H1 (cell line): ENCODE results near the gene RHBDF1. TPM values are rescaled to one million over a fixed set of nuclear protein-coding genes. Genes with fewer than 3 reads are reported as not detected.
A peak's percentile ranks its signal among the peaks of the same experiment; 100 is the strongest.
"Not testable (repeated sequence)": the region's sequence is repeated elsewhere in the genome, so short reads cannot be mapped to it uniquely, and the experiment has no call there.

Experiments used
- CTCF ChIA-PET: fragments of 300-600 bp; sonication (Branson Sonifier 250); formaldehyde crosslinking; loops from one replicate; lab custom pipeline; 2021; ENCODE audit not compliant: partially characterized antibody; lab: Charles Lee
- POLR2A ChIA-PET: fragments of 300-600 bp; sonication (Branson Sonifier 250); formaldehyde crosslinking; loops from one replicate; lab custom pipeline; 2021; ENCODE audit warnings: inconsistent platforms; ENCODE audit not compliant: partially characterized antibody; lab: Charles Lee
- DNase-seq, 2 experiments: peaks; one replicate each; pipeline versions ENCODE4 v3.0.0 to v3.0.0-alpha.2; 2010 to 2022; ENCODE audit warnings: low spot score in 2 of 2, low read depth in 1 of 2, mixed read lengths in 1 of 2
- FAIRE-seq: peaks from 2 replicates; lab custom pipeline; 2011; peaks lifted over from hg19 to GRCh38; lab: Jason Lieb, UNC
- H2AFZ ChIP-seq: 2 replicates; pipeline ENCODE4 v1.8.1; 2012; ENCODE audit warnings: low read length, inconsistent platforms
- H2AK5ac ChIP-seq: 2 replicates; pipeline ENCODE4 v1.6.1; 2013; ENCODE audit warnings: low read depth, low read length
- H2BK120ac ChIP-seq: replicated peaks from 2 replicates; pipeline ENCODE3; 2013; ENCODE audit warnings: low read depth, low read length, inconsistent platforms
- H2BK12ac ChIP-seq: 2 replicates; pipeline ENCODE4 v1.6.1; 2013; ENCODE audit warnings: low read depth, low read length
- H2BK15ac ChIP-seq: 2 replicates; pipeline ENCODE4 v1.6.1; 2013; ENCODE audit warnings: low read length
- H2BK20ac ChIP-seq: 2 replicates; pipeline ENCODE4 v1.6.1; 2013; ENCODE audit warnings: low read length
- H2BK5ac ChIP-seq: 2 replicates; pipeline ENCODE4 v1.6.1; 2013; ENCODE audit warnings: low read depth, low read length
- H3K14ac ChIP-seq: 2 replicates; pipeline ENCODE4 v1.6.1; 2013; ENCODE audit warnings: inconsistent platforms; ENCODE audit not compliant: insufficient read length
- H3K18ac ChIP-seq: 2 replicates; pipeline ENCODE4 v1.6.1; 2013; ENCODE audit warnings: low read length; ENCODE audit errors: extremely low read depth
- H3K23ac ChIP-seq: 2 replicates; pipeline ENCODE4 v1.6.1; 2013; ENCODE audit warnings: inconsistent platforms; ENCODE audit not compliant: insufficient read length
- H3K23me2 ChIP-seq: 2 replicates; pipeline ENCODE4 v1.6.1; 2013; ENCODE audit warnings: low read depth, low read length
- H3K27ac ChIP-seq: 2 replicates; pipeline ENCODE4 v1.6.1; 2011; ENCODE audit warnings: low read depth, low read length, inconsistent platforms
- H3K27me3 ChIP-seq, 4 experiments: replicated peaks in 1 of 4; 1 replicate in 1 of 4; 2 replicates in 3 of 4; pipeline versions ENCODE4 v1.6.1 to v1.8.1; 2011 to 2013; ENCODE audit warnings: low read length in 3 of 4, mild to moderate bottlenecking in 3 of 4, inconsistent platforms in 2 of 4, mixed read lengths in 2 of 4, moderate library complexity in 1 of 4; ENCODE audit not compliant: control insufficient read depth in 3 of 4, insufficient read depth in 3 of 4; ENCODE audit errors: extremely low read depth in 1 of 4
- H3K36me3 ChIP-seq, 4 experiments: 2 replicates each; pipeline versions ENCODE4 v1.6.1 to v1.8.1; 2011 to 2013; ENCODE audit warnings: mild to moderate bottlenecking in 4 of 4, low read length in 3 of 4, moderate library complexity in 2 of 4, control low read depth in 1 of 4, inconsistent platforms in 1 of 4; ENCODE audit not compliant: insufficient read depth in 4 of 4, control insufficient read depth in 2 of 4
- H3K4ac ChIP-seq: replicated peaks from 2 replicates; pipeline ENCODE3; 2013; ENCODE audit warnings: low read length, low read depth, mixed read lengths, inconsistent platforms; ENCODE audit not compliant: insufficient read length
- H3K4me1 ChIP-seq, 4 experiments: replicated peaks in 1 of 4; 1 replicate in 1 of 4; 2 replicates in 3 of 4; pipeline versions ENCODE4 v1.6.1 to v1.8.1; 2011 to 2013; ENCODE audit warnings: low read length in 3 of 4, inconsistent platforms in 2 of 4, mixed read lengths in 1 of 4; ENCODE audit not compliant: insufficient read depth in 4 of 4, control insufficient read depth in 3 of 4
- H3K4me2 ChIP-seq, 2 experiments: 2 replicates each; pipeline versions ENCODE4 v1.6.1 to v1.8.1; 2011 to 2013; ENCODE audit warnings: low read depth in 2 of 2, low read length in 2 of 2, control low read depth in 1 of 2, inconsistent platforms in 1 of 2, mild to moderate bottlenecking in 1 of 2; ENCODE audit not compliant: insufficient read depth in 1 of 2
- H3K4me3 ChIP-seq, 4 experiments: fragments of 200-600, 300-600 bp in 1 of 4; sonication (generic), shearing (Covaris generic), sonication (Bioruptor Twin) in 1 of 4; 2 replicates each; pipeline versions ENCODE4 v1.5.1 to v1.8.1; 2011 to 2016; ENCODE audit warnings: low read length in 4 of 4, low read depth in 3 of 4, control low read depth in 2 of 4, inconsistent platforms in 2 of 4, mild to moderate bottlenecking in 2 of 4, mixed read lengths in 1 of 4, moderate library complexity in 1 of 4; ENCODE audit not compliant: insufficient read depth in 2 of 4; ENCODE audit errors: extremely low read depth in 1 of 4
- H3K56ac ChIP-seq: replicated peaks from 2 replicates; pipeline ENCODE3; 2013; ENCODE audit warnings: low read depth, mild to moderate bottlenecking, mixed read lengths, low read length, inconsistent platforms; ENCODE audit not compliant: insufficient read length
- H3K79me1 ChIP-seq: 2 replicates; pipeline ENCODE4 v1.6.1; 2013; ENCODE audit warnings: low read depth, low read length, control low read depth
- H3K79me2 ChIP-seq, 2 experiments: 2 replicates each; pipeline versions ENCODE4 v1.6.1 to v1.8.1; 2012 to 2013; ENCODE audit warnings: low read length in 2 of 2, mild to moderate bottlenecking in 2 of 2, inconsistent platforms in 1 of 2; ENCODE audit not compliant: insufficient read depth in 2 of 2, control insufficient read depth in 1 of 2
- H3K9ac ChIP-seq, 4 experiments: replicated peaks in 1 of 4; 1 replicate in 1 of 4; 2 replicates in 3 of 4; pipeline versions ENCODE4 v1.6.1 to v1.8.1; 2011 to 2013; ENCODE audit warnings: low read depth in 3 of 4, low read length in 3 of 4, control low read depth in 2 of 4, mild to moderate bottlenecking in 2 of 4, moderate library complexity in 2 of 4, inconsistent platforms in 1 of 4; ENCODE audit errors: extremely low read depth in 1 of 4
- H3K9me3 ChIP-seq, 2 experiments: 2 replicates each; pipeline versions ENCODE4 v1.6.1 to v1.8.1; 2012 to 2013; ENCODE audit warnings: mild to moderate bottlenecking in 2 of 2, moderate library complexity in 2 of 2, control low read depth in 1 of 2, inconsistent platforms in 1 of 2, low read depth in 1 of 2, low read length in 1 of 2, mixed read lengths in 1 of 2; ENCODE audit not compliant: insufficient read depth in 2 of 2
- H4K20me1 ChIP-seq, 2 experiments: replicated peaks in 1 of 2; 2 replicates each; pipeline versions ENCODE3 to v1.8.1; 2011 to 2013; ENCODE audit warnings: inconsistent platforms in 2 of 2, low read length in 2 of 2, mild to moderate bottlenecking in 1 of 2; ENCODE audit not compliant: insufficient read depth in 2 of 2, control insufficient read depth in 1 of 2
- H4K5ac ChIP-seq: 2 replicates; pipeline ENCODE4 v1.6.1; 2013; ENCODE audit warnings: low read length, low read depth, mixed read lengths, inconsistent platforms; ENCODE audit not compliant: insufficient read length
- H4K8ac ChIP-seq: 2 replicates; pipeline ENCODE4 v1.8.0; 2013; ENCODE audit warnings: mild to moderate bottlenecking, moderate library complexity, low read length, inconsistent platforms; ENCODE audit not compliant: insufficient read depth; ENCODE audit errors: extremely low read depth
- H4K91ac ChIP-seq: replicated peaks from 2 replicates; pipeline ENCODE3; 2013; ENCODE audit warnings: low read length, mixed read lengths, inconsistent platforms; ENCODE audit not compliant: insufficient read length
- RAD21 ChIP-seq, 2 experiments: IDR thresholded peaks in 1 of 2; conservative IDR thresholded peaks in 1 of 2; 2 replicates each; pipeline ENCODE4 v1.6.1; 2011; ENCODE audit warnings: low read depth in 2 of 2, low read length in 2 of 2, improper control_type of control experiment in 1 of 2, inconsistent platforms in 1 of 2, mild to moderate bottlenecking in 1 of 2, moderate library complexity in 1 of 2
- TAF7 ChIP-seq: optimal IDR thresholded peaks from 2 replicates; pipeline ENCODE3; 2011; ENCODE audit warnings: low read depth, mild to moderate bottlenecking, inconsistent platforms, low read length, moderate library complexity, borderline replicate concordance
- WGBS, 2 experiments: shearing (Covaris generic) in 1 of 2; methylation state at CpG; one replicate each; pipeline versions ENCODE4 v1.1.6 to v1.1.7; 2013 to 2015; ENCODE audit warnings: low lambda C conversion rate in 2 of 2, mixed read lengths in 2 of 2, inconsistent platforms in 1 of 2, low coverage in 1 of 2, missing lambda C conversion rate in 1 of 2; ENCODE audit not compliant: insufficient replicate concordance in 2 of 2, insufficient coverage in 1 of 2, insufficient read length in 1 of 2; ENCODE audit errors: extremely low coverage in 1 of 2, missing lambda C conversion rate in 1 of 2; 5-methylcytosine and 5-hydroxymethylcytosine counted together
- polyA plus RNA-seq, 7 experiments: library from polyadenylated mRNA; depleted of rRNA in 3 of 7; stranded (reverse) in 5 of 7; unstranded in 2 of 7; fragments of >200 nt in 5 of 7; fragments of 200-250 nt in 2 of 7; gene quantifications; 1 replicate in 5 of 7; 2 replicates in 1 of 7; 4 replicates in 1 of 7; pipeline versions ENCODE4 v1.2.1 to v1.2.3, GENCODE V29; 2011 to 2013; ENCODE audit warnings: missing spikeins in 2 of 7, mixed read lengths in 2 of 7
- total RNA-seq: library from RNA; stranded (reverse); fragmentation: NEBNext Ultra II Directional; extraction: Animal tissue kit (Norgen Biotek cat#: 25700); gene quantifications from 2 replicates; pipeline ENCODE4 v1.2.1, GENCODE V29; 2021
- TF ChIP-seq, protein P1 (sequence below), 3 experiments: IDR thresholded peaks; 1 replicate in 2 of 3; 2 replicates in 1 of 3; pipeline versions ENCODE4 v1.5.1 to v1.6.1; 2011; ENCODE audit warnings: low read length in 3 of 3, mild to moderate bottlenecking in 3 of 3, inconsistent platforms in 2 of 3, low read depth in 1 of 3, moderate library complexity in 1 of 3; ENCODE audit not compliant: insufficient read depth in 1 of 3; ENCODE audit errors: control extremely low read depth in 1 of 3

Gene RHBDF1
- total and polyA plus RNA-seq, 2 of the 8 experiments (the other 6 are each of a cell fraction or from before 2014, with no cell fraction given) = 37.4 to 51.6 TPM

- H3K9ac ChIP-seq, H2BK12ac ChIP-seq, H3K79me2 ChIP-seq, CTCF ChIA-PET, H3K23me2 ChIP-seq, H2BK120ac ChIP-seq, H2BK15ac ChIP-seq, H3K4me3 ChIP-seq, H2AK5ac ChIP-seq, H3K56ac ChIP-seq, H3K23ac ChIP-seq, H4K20me1 ChIP-seq, H3K27ac ChIP-seq, H3K4me2 ChIP-seq, H3K36me3 ChIP-seq, H3K14ac ChIP-seq, H4K8ac ChIP-seq, POLR2A ChIA-PET, H3K4me1 ChIP-seq, H2AFZ ChIP-seq, H2BK5ac ChIP-seq, H4K5ac ChIP-seq, H3K79me1 ChIP-seq, H2BK20ac ChIP-seq, H4K91ac ChIP-seq, H3K4ac ChIP-seq, H3K18ac ChIP-seq, FAIRE-seq, H3K27me3 ChIP-seq: not testable (repeated sequence)
- TF ChIP-seq, protein P1, sequence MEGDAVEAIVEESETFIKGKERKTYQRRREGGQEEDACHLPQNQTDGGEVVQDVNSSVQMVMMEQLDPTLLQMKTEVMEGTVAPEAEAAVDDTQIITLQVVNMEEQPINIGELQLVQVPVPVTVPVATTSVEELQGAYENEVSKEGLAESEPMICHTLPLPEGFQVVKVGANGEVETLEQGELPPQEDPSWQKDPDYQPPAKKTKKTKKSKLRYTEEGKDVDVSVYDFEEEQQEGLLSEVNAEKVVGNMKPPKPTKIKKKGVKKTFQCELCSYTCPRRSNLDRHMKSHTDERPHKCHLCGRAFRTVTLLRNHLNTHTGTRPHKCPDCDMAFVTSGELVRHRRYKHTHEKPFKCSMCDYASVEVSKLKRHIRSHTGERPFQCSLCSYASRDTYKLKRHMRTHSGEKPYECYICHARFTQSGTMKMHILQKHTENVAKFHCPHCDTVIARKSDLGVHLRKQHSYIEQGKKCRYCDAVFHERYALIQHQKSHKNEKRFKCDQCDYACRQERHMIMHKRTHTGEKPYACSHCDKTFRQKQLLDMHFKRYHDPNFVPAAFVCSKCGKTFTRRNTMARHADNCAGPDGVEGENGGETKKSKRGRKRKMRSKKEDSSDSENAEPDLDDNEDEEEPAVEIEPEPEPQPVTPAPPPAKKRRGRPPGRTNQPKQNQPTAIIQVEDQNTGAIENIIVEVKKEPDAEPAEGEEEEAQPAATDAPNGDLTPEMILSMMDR (IDR thresholded peaks at IDR 0.05; ENCODE audit: control extremely low read depth in 1 of 3, insufficient read depth in 1 of 3, low read depth in 1 of 3, low read length in 3 of 3) = peak; percentile 45 to 61 (median 51)
- peak; percentile 31 to 33 for TF ChIP-seq RAD21 (IDR thresholded peaks at IDR 0.05 in 1 of 2, conservative IDR thresholded peaks at IDR 0.05 in 1 of 2; ENCODE audit: low read depth in 2 of 2, low read length in 2 of 2)
- peak; percentile 11 for TF ChIP-seq TAF7
- WGBS, 2 experiments = 26% methylated on average over 9 of the region's 27 CpGs; no CpG with 5 or more reads in 1 of the 2 experiments
- peak in 1 of 2 experiments; percentile 97 for DNase-seq
- H3K9me3 ChIP-seq = peaks cover 2 to 11% of the 10 kb centered on the region in 2 experiments; a peak in 2 of 4 replicates
These were observed 61.7 kb downstream of the RHBDF1 start for GRCh38 chr16:10772-11171.
